Smooth muscle cell (in vitro differentiated cells): Measurements from ENCODE around the gene CDH23. TPM values are rescaled to one million over a fixed set of nuclear protein-coding genes. Genes with fewer than 3 reads are reported as not detected.

Source experiments
- DNase-seq: peaks from one replicate; lab custom pipeline; 2025; ENCODE audit not compliant: unreplicated experiment; lab: John Stamatoyannopoulos, UW
- H2AFZ ChIP-seq: fragments of 200-600 bp; sonication (generic); 2 replicates; pipeline ENCODE4 v1.6.0; 2016; ENCODE audit warnings: antibody characterized with exemption, low read depth, mild to moderate bottlenecking
- H3F3A ChIP-seq: fragments of 200-600 bp; sonication (generic); 2 replicates; pipeline ENCODE4 v1.6.0; 2017; ENCODE audit warnings: antibody characterized with exemption, low read depth
- H3K27ac ChIP-seq: fragments of 200-600 bp; sonication (generic); 2 replicates; pipeline ENCODE4 v1.5.1; 2016; ENCODE audit warnings: low read depth, mild to moderate bottlenecking
- H3K27me3 ChIP-seq: fragments of 200-600 bp; sonication (generic); 2 replicates; pipeline ENCODE4 v1.6.1; 2016; ENCODE audit warnings: low read depth, mild to moderate bottlenecking
- H3K36me3 ChIP-seq: fragments of 200-600 bp; sonication (generic); 2 replicates; pipeline ENCODE4 v1.5.1; 2016; ENCODE audit warnings: low read depth
- H3K4me1 ChIP-seq: fragments of 200-600 bp; sonication (generic); 2 replicates; pipeline ENCODE4 v1.5.1; 2016; ENCODE audit warnings: low read depth
- H3K4me2 ChIP-seq: fragments of 200-600 bp; sonication (generic); 2 replicates; pipeline ENCODE4 v1.6.0; 2016; ENCODE audit warnings: mild to moderate bottlenecking
- H3K4me3 ChIP-seq: fragments of 200-600 bp; sonication (generic); 2 replicates; pipeline ENCODE4 v1.5.1; 2016; ENCODE audit warnings: mild to moderate bottlenecking
- H3K79me2 ChIP-seq: fragments of 200-600 bp; sonication (generic); 2 replicates; pipeline ENCODE4 v1.6.0; 2016; ENCODE audit warnings: low read depth, mild to moderate bottlenecking
- H3K9ac ChIP-seq: fragments of 200-600 bp; sonication (generic); 2 replicates; pipeline ENCODE4 v1.6.0; 2016; ENCODE audit warnings: low read depth
- H3K9me3 ChIP-seq: fragments of 200-600 bp; sonication (generic); replicated peaks from 2 replicates; pipeline ENCODE4 v1.5.1; 2016; ENCODE audit warnings: low read depth
- H4K20me1 ChIP-seq: fragments of 200-600 bp; sonication (generic); 2 replicates; pipeline ENCODE4 v1.6.0; 2016; ENCODE audit warnings: low read depth
- WGBS: methylation state at CpG from one replicate; pipeline ENCODE4 v1.1.7; 2016; ENCODE audit warnings: low lambda C conversion rate; 5-methylcytosine and 5-hydroxymethylcytosine counted together
- polyA plus RNA-seq: library from polyadenylated mRNA; unstranded; fragments of >200 nt; fragmentation: Nextera tagmentation; extraction: Ambion mirVana; gene quantifications from 2 replicates; pipeline ENCODE4 v1.2.1, GENCODE V29; 2016
- total RNA-seq: library from RNA; depleted of rRNA; stranded (reverse); fragments of >200 nt; gene quantifications from 2 replicates; pipeline ENCODE4 v1.2.3, GENCODE V29; 2014
- TF ChIP-seq, protein P1 (sequence below): fragments of 200-600 bp; sonication (generic); IDR thresholded peaks from 2 replicates; pipeline ENCODE4 v1.5.1; 2017; ENCODE audit warnings: borderline replicate concordance, mild to moderate bottlenecking, antibody characterized with exemption; ENCODE audit not compliant: insufficient read depth, poor library complexity, severe bottlenecking

CDH23 gene
- total and polyA plus RNA-seq, 2 experiments from 2014 or later: 0.99 to 2.5 TPM

DNA sequence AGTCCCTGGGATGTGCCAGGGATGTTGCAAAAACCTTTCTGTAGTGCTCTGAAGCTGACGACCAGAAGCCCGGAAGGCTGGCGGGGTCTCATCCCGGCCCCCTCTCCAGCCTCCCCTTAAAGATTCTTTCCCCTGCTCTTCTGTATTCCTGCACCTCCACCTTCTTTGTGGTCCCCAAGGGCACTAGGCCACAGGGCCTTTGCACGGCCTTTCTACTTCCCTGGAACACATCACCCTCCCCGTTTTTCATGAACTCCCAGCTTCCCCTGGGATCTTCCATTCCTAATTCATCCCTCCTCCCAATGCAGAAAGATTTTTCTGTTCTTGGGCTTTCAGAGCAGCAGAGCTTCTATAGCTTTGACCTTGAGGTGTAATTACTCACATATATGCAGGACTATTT lies 127.0 kb downstream of the CDH23 start:
- 87% methylated on average over 6 of the region's 6 CpGs for WGBS
- H4K20me1 ChIP-seq: no peaks in the 10 kb centered on the region
- TF ChIP-seq, protein P1, sequence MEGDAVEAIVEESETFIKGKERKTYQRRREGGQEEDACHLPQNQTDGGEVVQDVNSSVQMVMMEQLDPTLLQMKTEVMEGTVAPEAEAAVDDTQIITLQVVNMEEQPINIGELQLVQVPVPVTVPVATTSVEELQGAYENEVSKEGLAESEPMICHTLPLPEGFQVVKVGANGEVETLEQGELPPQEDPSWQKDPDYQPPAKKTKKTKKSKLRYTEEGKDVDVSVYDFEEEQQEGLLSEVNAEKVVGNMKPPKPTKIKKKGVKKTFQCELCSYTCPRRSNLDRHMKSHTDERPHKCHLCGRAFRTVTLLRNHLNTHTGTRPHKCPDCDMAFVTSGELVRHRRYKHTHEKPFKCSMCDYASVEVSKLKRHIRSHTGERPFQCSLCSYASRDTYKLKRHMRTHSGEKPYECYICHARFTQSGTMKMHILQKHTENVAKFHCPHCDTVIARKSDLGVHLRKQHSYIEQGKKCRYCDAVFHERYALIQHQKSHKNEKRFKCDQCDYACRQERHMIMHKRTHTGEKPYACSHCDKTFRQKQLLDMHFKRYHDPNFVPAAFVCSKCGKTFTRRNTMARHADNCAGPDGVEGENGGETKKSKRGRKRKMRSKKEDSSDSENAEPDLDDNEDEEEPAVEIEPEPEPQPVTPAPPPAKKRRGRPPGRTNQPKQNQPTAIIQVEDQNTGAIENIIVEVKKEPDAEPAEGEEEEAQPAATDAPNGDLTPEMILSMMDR: no peak
- H3K36me3 ChIP-seq: no peaks in the 10 kb centered on the region
- no peaks in the 10 kb centered on the region for H3K79me2 ChIP-seq
- no peak overlapping the region for H3K27ac ChIP-seq
- H3K27me3 ChIP-seq: no peaks in the 10 kb centered on the region
- no peak overlapping the region for H3K4me3 ChIP-seq
- no peak overlapping the region for H2AFZ ChIP-seq
- H3K4me1 ChIP-seq: peaks cover 18% of the 10 kb centered on the region
- no peaks in the 10 kb centered on the region for H3F3A ChIP-seq
- H3K9ac ChIP-seq: no peak overlapping the region
- no peak for DNase-seq
- no peaks in the 10 kb centered on the region for H3K9me3 ChIP-seq
- no peak overlapping the region for H3K4me2 ChIP-seq

DNA sequence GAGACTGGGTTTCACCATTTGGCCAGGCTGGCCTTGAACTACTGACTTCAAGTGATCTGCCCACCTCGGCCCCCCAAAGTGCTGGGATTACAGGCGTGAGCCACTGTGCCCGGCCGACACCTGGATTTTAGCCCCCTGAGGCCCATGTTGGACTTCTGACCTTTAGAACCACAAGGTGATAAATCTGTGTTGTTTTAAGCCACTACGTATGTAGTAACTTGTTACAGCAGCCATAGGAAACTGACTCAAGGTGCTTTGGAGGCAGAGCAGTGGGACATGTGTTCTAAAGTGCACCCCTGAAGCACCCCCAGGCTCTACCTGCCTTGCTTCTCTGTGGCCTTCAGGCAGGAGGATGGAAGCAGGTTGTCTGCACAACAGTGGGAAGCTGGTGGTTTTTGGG lies 128.4 kb downstream of the CDH23 start:
- Histone ChIP-seq H3K79me2 (no peaks in the 10 kb centered on the region), H3K9ac (no peak overlapping the region), H3K4me1 (peaks cover 27% of the 10 kb centered on the region), H3K4me3 (no peak overlapping the region), H3K27ac (no peak overlapping the region), H3K9me3 (no peaks in the 10 kb centered on the region), H4K20me1 (no peaks in the 10 kb centered on the region), H3K4me2 (no peak overlapping the region), H3F3A (no peaks in the 10 kb centered on the region), H2AFZ (no peak overlapping the region), H3K27me3 (no peaks in the 10 kb centered on the region), H3K36me3 (no peaks in the 10 kb centered on the region)
- no peak for DNase-seq
- WGBS: 88% methylated on average over 5 of the region's 5 CpGs
- TF ChIP-seq, protein P1: no peak

DNA sequence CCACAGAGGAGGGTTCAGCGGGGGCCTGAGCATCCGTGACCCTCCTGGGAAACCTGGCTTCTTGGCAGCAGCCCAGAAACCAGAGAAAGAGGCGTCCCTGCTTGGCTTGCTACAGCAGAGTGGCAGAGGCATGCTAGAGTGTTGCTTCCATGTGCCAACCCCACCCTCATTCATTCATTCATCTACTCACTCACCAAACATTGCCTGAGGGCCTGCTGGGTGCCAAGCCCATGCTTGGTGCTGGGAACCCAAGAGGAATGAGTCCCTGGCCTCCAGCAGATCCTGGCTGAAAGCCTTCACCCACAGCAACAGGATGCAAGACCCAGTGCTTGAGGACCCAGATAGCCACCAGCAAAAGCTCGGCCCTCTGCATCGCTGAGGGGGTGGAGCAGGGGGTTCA lies 129.0 kb downstream of the CDH23 start:
- no peaks in the 10 kb centered on the region for H3K79me2 ChIP-seq
- H3K36me3 ChIP-seq: no peaks in the 10 kb centered on the region
- no peak overlapping the region for H3K27ac ChIP-seq
- H2AFZ ChIP-seq: no peak overlapping the region
- H3F3A ChIP-seq: no peaks in the 10 kb centered on the region
- no peak for DNase-seq
- H3K27me3 ChIP-seq: no peaks in the 10 kb centered on the region
- TF ChIP-seq, protein P1: no peak
- WGBS: 93% methylated on average over 5 of the region's 5 CpGs
- no peaks in the 10 kb centered on the region for H3K9me3 ChIP-seq
- H3K9ac ChIP-seq: no peak overlapping the region
- H3K4me2 ChIP-seq: no peak overlapping the region
- H3K4me1 ChIP-seq: peaks cover 27% of the 10 kb centered on the region
- no peaks in the 10 kb centered on the region for H4K20me1 ChIP-seq
- no peak overlapping the region for H3K4me3 ChIP-seq

DNA sequence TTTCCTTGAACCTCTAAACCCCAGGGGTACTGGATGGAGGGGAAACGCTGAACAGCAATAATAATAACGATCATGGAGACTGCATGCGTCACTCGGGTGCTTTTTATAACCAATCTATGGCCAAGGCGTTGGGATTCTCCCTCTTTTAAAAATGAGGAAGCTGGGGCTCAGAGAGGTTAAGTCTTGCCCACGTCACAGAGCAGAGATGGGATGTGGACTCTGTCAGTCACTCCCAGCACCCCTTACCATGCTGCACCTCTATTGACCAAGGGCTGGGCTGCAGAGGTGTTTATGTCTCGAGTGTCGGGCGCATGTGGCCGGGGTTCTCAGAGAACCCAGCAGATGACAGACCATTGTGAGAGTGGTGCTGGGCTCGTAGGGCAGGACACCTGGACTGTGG lies 129.9 kb downstream of the CDH23 start:
- Histone ChIP-seq H4K20me1 (no peaks in the 10 kb centered on the region), H3K9ac (no peak overlapping the region), H3K4me2 (no peak overlapping the region), H3K4me3 (no peak overlapping the region), H2AFZ (no peak overlapping the region), H3K27ac (no peak overlapping the region), H3K9me3 (no peaks in the 10 kb centered on the region), H3K79me2 (no peaks in the 10 kb centered on the region), H3F3A (no peaks in the 10 kb centered on the region), H3K36me3 (no peaks in the 10 kb centered on the region), H3K27me3 (no peaks in the 10 kb centered on the region), H3K4me1 (peaks cover 27% of the 10 kb centered on the region)
- DNase-seq: no peak
- WGBS: 89% methylated on average over 11 of the region's 11 CpGs
- TF ChIP-seq, protein P1: no peak
